Pancreas (tissue), 10 donors: ENCODE results near the gene RAB15. TPM values are rescaled to one million over a fixed set of nuclear protein-coding genes. Genes with fewer than 3 reads are reported as not detected.
A peak's percentile ranks its signal among the peaks of the same experiment; 100 is the strongest.

Experiments used
- ATAC-seq, 4 donors: fragments of 200-7000 bp; cut with Tn5 transposase; one replicate each; pipeline versions ENCODE4 v1.8.0 to v1.9.1; 2020; ENCODE audit warnings: mild to moderate bottlenecking in 4 of 4, moderate library complexity in 4 of 4
- DNase-seq, 6 donors: peaks; one replicate each; pipeline ENCODE4 v3.0.0-alpha.2; 2020
- FAIRE-seq: peaks from 2 replicates; lab custom pipeline; 2012; peaks lifted over from hg19 to GRCh38; lab: Jason Lieb, UNC
- H3K27ac ChIP-seq, 4 donors: fragments of 200-600 bp; sonication (generic); 1 replicate in 3 of 4; 2 replicates in 1 of 4; pipeline versions ENCODE4 v1.5.0 to v1.8.0; 2020
- H3K27me3 ChIP-seq, 4 donors: fragments of 200-600 bp; one replicate each; pipeline ENCODE4 v1.8.0; 2021
- H3K36me3 ChIP-seq, 3 donors: fragments of 200-600 bp; sonication (generic) in 1 of 3; one replicate each; pipeline versions ENCODE4 v1.5.0 to v1.8.0; 2020 to 2021
- H3K4me1 ChIP-seq, 3 donors: fragments of 200-600 bp; one replicate each; pipeline ENCODE4 v1.8.0; 2021
- H3K4me3 ChIP-seq, 4 donors: fragments of 200-600 bp; sonication (generic) in 2 of 4; one replicate each; pipeline versions ENCODE4 v1.5.0 to v1.8.0; 2020 to 2021
- H3K9me3 ChIP-seq, 4 donors: fragments of 200-600 bp; one replicate each; pipeline ENCODE4 v1.8.0; 2021
- WGBS, 2 donors: extraction: QIAGEN DNeasy Blood & Tissue Kit; methylation state at CpG; one replicate each; pipeline ENCODE4 v1.1.7; 2013; 5-methylcytosine and 5-hydroxymethylcytosine counted together
- intact Hi-C, 3 donors: fragments of 100-400 bp; cut with DNase I; formaldehyde crosslinking; loops; one replicate each; pipeline versions ENCODE4 v1.11.1 to v1.14.2; 2022
- polyA plus RNA-seq, 2 donors: library from polyadenylated mRNA; stranded (reverse); fragments of 200-250 nt; gene quantifications; one replicate each; pipeline ENCODE4 v1.2.3, GENCODE V29; 2013
- total RNA-seq, 6 donors: library from RNA; stranded (reverse); fragmentation: NEBNext Ultra II Directional in 4 of 6; extraction: Animal tissue kit (Norgen Biotek cat#: 25700) in 4 of 6; gene quantifications; one replicate each; pipeline versions ENCODE4 v1.2.1 to v1.2.4, GENCODE V29; 2021 to 2023
- TF ChIP-seq, protein P1 (sequence below), 4 donors: fragments of 200-600 bp; sonication (generic) in 3 of 4; IDR thresholded peaks; one replicate each; pipeline versions ENCODE4 v1.5.0 to v1.8.0; 2021; ENCODE audit warnings: antibody characterized with exemption in 4 of 4
- donor health status: healthy with polysubstance abuse.
- donor health status: DM: no; HTN: no; CAD: no; lungs with moderate emphysema.
- donor health status: DM: no; HTN: no; CAD: no.
- donor health status: control.
- donor health status: control.
- donor health status: Bipolar disorder and iron deficiency.
- donor health status: DM: yes; HTN: yes; CAD: no.
- donor health status: DM: no; HTN: no; CAD: no.
- donor health status: DM: no; HTN: no; CAD: no.
- donor health status: DM: yes; HTN: yes; CAD: no.

The RAB15 gene
- total and polyA plus RNA-seq, 8 donors: 4.6 to 18.8 (median 7.1) TPM

DNA sequence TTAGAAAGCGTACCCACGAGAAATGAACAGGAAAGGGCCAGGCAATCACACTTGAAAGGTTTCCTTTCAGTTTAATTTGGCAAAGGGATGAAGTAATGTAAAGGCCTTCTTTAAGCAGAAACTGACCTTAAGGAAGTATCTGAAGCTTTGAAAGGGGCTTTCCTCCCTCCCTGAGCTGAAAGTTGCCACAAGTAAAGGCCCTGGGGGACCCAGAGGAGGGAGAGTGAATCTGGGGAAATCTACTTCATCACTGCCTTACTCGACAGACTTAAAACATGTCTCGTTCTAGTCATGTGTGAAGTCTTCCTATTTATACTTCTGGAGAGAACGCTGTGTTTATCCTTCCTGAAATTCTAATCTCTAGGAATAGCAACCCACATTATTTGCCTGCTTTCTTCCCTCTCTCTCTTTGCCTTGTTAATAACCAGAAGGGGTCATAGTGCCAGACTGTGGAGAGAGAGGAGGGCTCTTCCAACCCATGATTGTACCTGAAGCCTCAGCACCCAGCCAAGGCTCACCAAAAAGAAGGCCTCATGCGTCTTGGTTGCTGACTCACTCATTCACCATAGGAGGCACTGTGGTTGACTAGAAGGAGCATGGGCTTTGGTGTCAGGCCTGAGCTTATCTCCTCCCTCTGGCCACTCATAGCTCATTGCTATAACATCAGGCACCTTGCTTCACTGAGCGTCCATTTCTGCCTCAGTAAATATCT lies 19.4 kb downstream of the RAB15 start:
- H3K27ac ChIP-seq: no peak overlapping the region
- no peak for FAIRE-seq

GRCh38 chr14:64951724-64952123 lies 20.4 kb downstream of the RAB15 start:
- no peak overlapping the region for H3K4me3 ChIP-seq
- FAIRE-seq (no peak), DNase-seq (peak in 1 of 6 donors; percentile 27), ATAC-seq (no peak)
- H3K27me3 ChIP-seq: no peaks in the 10 kb centered on the region
- H3K36me3 ChIP-seq: peaks cover 0 to 4% (median 0%) of the 10 kb centered on the region in 3 donors
- intact Hi-C loops: no loop called here
- no peaks in the 10 kb centered on the region for H3K9me3 ChIP-seq
- TF ChIP-seq, protein P1, sequence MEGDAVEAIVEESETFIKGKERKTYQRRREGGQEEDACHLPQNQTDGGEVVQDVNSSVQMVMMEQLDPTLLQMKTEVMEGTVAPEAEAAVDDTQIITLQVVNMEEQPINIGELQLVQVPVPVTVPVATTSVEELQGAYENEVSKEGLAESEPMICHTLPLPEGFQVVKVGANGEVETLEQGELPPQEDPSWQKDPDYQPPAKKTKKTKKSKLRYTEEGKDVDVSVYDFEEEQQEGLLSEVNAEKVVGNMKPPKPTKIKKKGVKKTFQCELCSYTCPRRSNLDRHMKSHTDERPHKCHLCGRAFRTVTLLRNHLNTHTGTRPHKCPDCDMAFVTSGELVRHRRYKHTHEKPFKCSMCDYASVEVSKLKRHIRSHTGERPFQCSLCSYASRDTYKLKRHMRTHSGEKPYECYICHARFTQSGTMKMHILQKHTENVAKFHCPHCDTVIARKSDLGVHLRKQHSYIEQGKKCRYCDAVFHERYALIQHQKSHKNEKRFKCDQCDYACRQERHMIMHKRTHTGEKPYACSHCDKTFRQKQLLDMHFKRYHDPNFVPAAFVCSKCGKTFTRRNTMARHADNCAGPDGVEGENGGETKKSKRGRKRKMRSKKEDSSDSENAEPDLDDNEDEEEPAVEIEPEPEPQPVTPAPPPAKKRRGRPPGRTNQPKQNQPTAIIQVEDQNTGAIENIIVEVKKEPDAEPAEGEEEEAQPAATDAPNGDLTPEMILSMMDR (IDR thresholded peaks at IDR 0.05): no peak
- H3K27ac ChIP-seq: no peak overlapping the region
- no peaks in the 10 kb centered on the region for H3K4me1 ChIP-seq

More for the DNA sequence above, 19.4 kb downstream of the RAB15 start:
- Histone ChIP-seq H3K4me3 (no peak overlapping the region), H3K9me3 (no peaks in the 10 kb centered on the region), H3K27me3 (no peaks in the 10 kb centered on the region), H3K36me3 (peaks cover 0 to 4% (median 0%) of the 10 kb centered on the region in 3 donors), H3K4me1 (no peaks in the 10 kb centered on the region)
- peak in 1 of 6 donors; percentile 19 for DNase-seq
- ATAC-seq: peak in 1 of 4 donors; percentile 41
- WGBS, 2 donors: 83 to 86% methylated on average over 7 of the region's 7 CpGs
- TF ChIP-seq, protein P1 (IDR thresholded peaks at IDR 0.05): no peak
- intact Hi-C loops: no loop called here

DNA sequence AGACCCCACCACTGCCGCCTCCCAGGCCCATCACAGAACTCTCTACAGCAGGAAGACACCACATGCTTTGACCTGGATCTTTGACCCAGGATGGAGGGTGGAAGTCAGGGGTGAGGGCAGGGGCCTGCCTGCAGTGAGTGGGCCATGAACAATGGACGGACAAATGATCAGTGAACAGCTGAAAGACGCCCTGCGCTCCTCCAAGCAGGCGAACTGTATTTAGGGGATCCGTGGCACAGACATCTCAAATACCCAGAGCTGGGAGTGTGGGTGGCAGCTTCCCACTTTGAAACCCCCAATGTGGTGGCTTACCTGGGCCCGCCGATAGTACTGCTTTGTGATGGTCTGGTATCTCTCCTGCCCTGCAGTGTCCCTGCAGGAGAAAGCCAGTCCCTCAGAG lies 20.8 kb downstream of the RAB15 start:
- FAIRE-seq: no peak
- intact Hi-C loops: no loop called here
- H3K4me3 ChIP-seq: no peak overlapping the region
- peaks cover 0 to 4% (median 0%) of the 10 kb centered on the region in 3 donors for H3K36me3 ChIP-seq
- no peaks in the 10 kb centered on the region for H3K4me1 ChIP-seq
- peak in 1 of 6 donors; percentile 35 for DNase-seq
- 95 to 98% methylated on average over 8 of the region's 8 CpGs for WGBS, 2 donors
- TF ChIP-seq, protein P1 (IDR thresholded peaks at IDR 0.05): no peak
- no peaks in the 10 kb centered on the region for H3K27me3 ChIP-seq
- ATAC-seq: no peak
- no peaks in the 10 kb centered on the region for H3K9me3 ChIP-seq
- no peak overlapping the region for H3K27ac ChIP-seq

DNA sequence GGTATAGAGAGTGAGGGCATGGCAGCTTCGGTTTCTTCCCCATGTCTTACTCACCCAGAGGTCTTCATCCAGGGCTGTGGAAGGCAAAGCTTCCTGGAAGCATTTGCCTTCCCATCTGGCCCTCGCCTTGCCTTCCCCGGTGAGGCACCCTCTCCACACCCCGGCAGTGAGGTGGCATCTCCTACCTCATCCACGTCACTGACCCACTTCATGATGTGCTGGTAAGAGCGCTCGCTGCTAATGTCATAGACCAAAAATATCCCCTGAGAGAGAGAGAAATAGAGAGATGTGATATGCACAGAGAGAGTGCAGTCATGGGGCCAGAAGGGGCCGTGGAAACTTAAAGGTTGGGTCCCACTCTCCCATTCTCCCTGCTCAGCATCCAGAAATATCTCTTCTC lies 21.2 kb downstream of the RAB15 start:
- intact Hi-C loops: no loop called here
- H3K36me3 ChIP-seq: peaks cover 0 to 4% (median 0%) of the 10 kb centered on the region in 3 donors
- TF ChIP-seq, protein P1 (IDR thresholded peaks at IDR 0.05): no peak
- ATAC-seq: no peak
- no peak overlapping the region for H3K27ac ChIP-seq
- 93 to 96% methylated on average over 8 of the region's 8 CpGs for WGBS, 2 donors
- H3K4me1 ChIP-seq: no peaks in the 10 kb centered on the region
- peak in 1 of 6 donors; percentile 30 for DNase-seq
- FAIRE-seq: no peak
- no peaks in the 10 kb centered on the region for H3K9me3 ChIP-seq
- H3K4me3 ChIP-seq: no peak overlapping the region
- no peaks in the 10 kb centered on the region for H3K27me3 ChIP-seq

DNA sequence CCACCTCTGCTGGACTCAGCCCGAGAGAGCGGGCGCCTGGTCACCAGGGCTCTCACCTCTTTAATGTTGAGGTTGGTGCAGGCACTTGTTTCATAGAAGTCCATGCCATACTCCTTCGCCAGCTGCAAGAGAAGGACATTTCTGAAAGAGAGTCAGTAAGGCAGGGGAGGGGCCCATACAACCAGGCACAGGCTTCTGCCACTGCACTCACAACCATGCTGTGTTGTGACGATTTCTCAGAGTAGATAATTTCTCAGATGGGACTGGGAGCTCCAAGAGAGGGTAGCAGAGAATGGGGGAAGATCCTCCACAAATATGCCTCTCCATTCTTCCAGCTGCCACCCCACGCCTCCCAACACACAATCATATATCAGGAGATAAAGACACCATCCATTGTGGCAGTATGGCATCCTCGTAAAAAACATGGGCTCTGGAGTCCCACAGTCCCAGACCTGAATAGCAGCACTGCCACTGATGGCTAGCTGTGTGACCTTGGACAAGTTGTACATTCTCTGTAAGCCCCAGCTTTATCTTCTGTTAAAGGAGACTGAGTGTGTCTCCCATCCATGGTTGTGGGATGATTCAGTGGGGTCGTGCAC lies 23.4 kb downstream of the RAB15 start:
- FAIRE-seq (no peak), DNase-seq (no peak), ATAC-seq (no peak)
- Histone ChIP-seq H3K9me3 (no peaks in the 10 kb centered on the region), H3K4me3 (no peak overlapping the region), H3K4me1 (peaks cover 0 to 4% (median 0%) of the 10 kb centered on the region in 3 donors), H3K36me3 (peaks cover 0 to 4% (median 0%) of the 10 kb centered on the region in 3 donors), H3K27me3 (no peaks in the 10 kb centered on the region), H3K27ac (no peak overlapping the region)
- intact Hi-C loops: no loop called here
- WGBS, 2 donors: 94 to 97% methylated on average over 8 of the region's 8 CpGs
- TF ChIP-seq, protein P1 (IDR thresholded peaks at IDR 0.05): no peak
